Naive thymus-derived CD8-positive, alpha-beta T cell (primary cell): ENCODE results near the gene RASGRF2. TPM values are rescaled to one million over a fixed set of nuclear protein-coding genes. Genes with fewer than 3 reads are reported as not detected.
"Not testable (repeated sequence)": the region's sequence is repeated elsewhere in the genome, so short reads cannot be mapped to it uniquely, and the experiment has no call there.

Experiments used
- ATAC-seq, 2 donors: fragments of 150-1000 bp; cut with Tn5 transposase in 1 of 2; sonication (Bioruptor Pico), chemical (Tn5 transposase) in 1 of 2; 1 replicate in 1 of 2; 2 replicates in 1 of 2; pipeline ENCODE4 v1.10.0; 2021; ENCODE audit warnings: mild to moderate bottlenecking in 2 of 2, moderate library complexity in 2 of 2
- POLR2A ChIA-PET: fragments of 350-600 bp; sonication (Branson Sonifier 250); formaldehyde crosslinking; loops from one replicate; lab custom pipeline; 2021; ENCODE audit warnings: antibody characterized with exemption; lab: Charles Lee
- DNase-seq, 10 donors: peaks; one replicate each; pipeline versions ENCODE4 v3.0.0 to v3.0.0-alpha.2; 2020 to 2022
- H3K27ac Mint-ChIP-seq, 10 donors: one replicate each; pipeline ENCODE4 v1.8.0; 2020 to 2022; ENCODE audit warnings: mild to moderate bottlenecking in 10 of 10, mixed read lengths in 10 of 10, moderate library complexity in 4 of 10, inconsistent platforms in 1 of 10
- H3K27me3 Mint-ChIP-seq, 5 donors: one replicate each; pipeline ENCODE4 v1.8.0; 2021 to 2022; ENCODE audit warnings: mixed read lengths in 5 of 5
- H3K36me3 Mint-ChIP-seq, 3 donors: one replicate each; pipeline ENCODE4 v1.8.0; 2020 to 2022; ENCODE audit warnings: mixed read lengths in 3 of 3, mild to moderate bottlenecking in 2 of 3, inconsistent platforms in 1 of 3
- H3K4me1 Mint-ChIP-seq, 4 donors: one replicate each; pipeline ENCODE4 v1.8.0; 2021 to 2022; ENCODE audit warnings: mixed read lengths in 4 of 4
- H3K4me3 Mint-ChIP-seq, 10 donors: one replicate each; pipeline ENCODE4 v1.8.0; 2020 to 2022; ENCODE audit warnings: mild to moderate bottlenecking in 10 of 10, mixed read lengths in 10 of 10, moderate library complexity in 6 of 10, inconsistent platforms in 1 of 10
- H3K9me3 Mint-ChIP-seq, 9 donors: one replicate each; pipeline ENCODE4 v1.8.0; 2020 to 2022; ENCODE audit warnings: mixed read lengths in 9 of 9, mild to moderate bottlenecking in 3 of 9, inconsistent platforms in 1 of 9, moderate library complexity in 1 of 9
- polyA plus RNA-seq, 3 donors: library from polyadenylated mRNA; unstranded; fragments of 300-500 nt; fragmentation: Illumina TruSeq; gene quantifications; one replicate each; pipeline ENCODE4 v1.2.3, GENCODE V29; 2021
- total RNA-seq, 8 experiments: library from RNA in 2 of 8; stranded (reverse) in 2 of 8; gene quantifications; one replicate each; pipeline ENCODE4 v1.2.3 and lab custom pipeline; 2021 to 2026

Gene RASGRF2
- total and polyA plus RNA-seq, 5 experiments from 2014 or later, result 8.3 to 35.9 (median 21.7) TPM

GRCh38 chr5:81091199-81091598 is 131.0 kb downstream of the RASGRF2 start:
- peak overlapping the region in 4 of 10 donors; percentile 18 to 71 (median 51) for H3K27ac Mint-ChIP-seq
- H3K27me3 Mint-ChIP-seq, result no peaks in the 10 kb centered on the region
- H3K4me1 Mint-ChIP-seq, result peaks cover 5 to 15% (median 10%) of the 10 kb centered on the region in 4 donors
- H3K9me3 Mint-ChIP-seq, result no peaks in the 10 kb centered on the region
- DNase-seq (no peak), ATAC-seq (no peak)
- H3K4me3 Mint-ChIP-seq, result no peak overlapping the region
- POLR2A ChIA-PET, result interaction anchor here (0.6 kb wide), 1 partner anchor 17 kb away, joined by 3 read pairs; no protein-coding TSS in a partner anchor
- H3K36me3 Mint-ChIP-seq, result peaks cover 8 to 59% (median 53%) of the 10 kb centered on the region in 3 donors

GRCh38 chr5:81093536-81094196 is 133.5 kb downstream of the RASGRF2 start:
- Mint-ChIP-seq H3K36me3 (peaks cover 5 to 41% (median 29%) of the 10 kb centered on the region in 3 donors), H3K27ac (peak overlapping the region in 6 of 10 donors; percentile 3 to 83 (median 22)), H3K9me3 (no peaks in the 10 kb centered on the region), H3K4me1 (peaks cover 5 to 9% (median 9%) of the 10 kb centered on the region in 4 donors), H3K27me3 (no peaks in the 10 kb centered on the region), H3K4me3 (no peak overlapping the region)
- ATAC-seq (peak in 1 of 2 donors; percentile 30), DNase-seq (no peak)
- POLR2A ChIA-PET, result no interaction called here

DNA sequence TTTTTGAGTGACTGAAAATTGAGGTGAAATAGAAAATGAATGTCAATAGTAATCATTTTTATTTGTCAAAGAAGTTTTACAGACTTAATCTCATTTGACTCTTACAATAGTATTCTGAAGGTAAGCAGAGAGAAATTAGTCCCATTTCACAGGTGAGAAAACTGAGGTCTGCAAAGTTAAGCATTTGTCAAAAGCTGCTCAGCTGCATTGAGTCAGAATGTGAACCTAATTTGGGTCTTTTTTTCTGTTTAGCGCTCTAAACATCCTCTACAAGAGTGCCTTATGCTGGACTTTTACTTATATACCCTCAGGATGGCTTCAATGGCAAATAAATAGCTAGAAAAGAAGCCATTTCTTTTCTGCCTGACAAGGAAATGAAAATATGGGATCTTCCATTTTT is 135.7 kb downstream of the RASGRF2 start:
- Mint-ChIP-seq H3K4me1 (peaks cover 5 to 9% (median 8%) of the 10 kb centered on the region in 4 donors), H3K36me3 (peaks cover 5 to 46% (median 45%) of the 10 kb centered on the region in 3 donors), H3K27me3 (no peaks in the 10 kb centered on the region), H3K4me3 (no peak overlapping the region), H3K27ac (no peak overlapping the region), H3K9me3 (no peaks in the 10 kb centered on the region)
- no peak for ATAC-seq
- DNase-seq, result no peak
- POLR2A ChIA-PET, result no interaction called here

DNA sequence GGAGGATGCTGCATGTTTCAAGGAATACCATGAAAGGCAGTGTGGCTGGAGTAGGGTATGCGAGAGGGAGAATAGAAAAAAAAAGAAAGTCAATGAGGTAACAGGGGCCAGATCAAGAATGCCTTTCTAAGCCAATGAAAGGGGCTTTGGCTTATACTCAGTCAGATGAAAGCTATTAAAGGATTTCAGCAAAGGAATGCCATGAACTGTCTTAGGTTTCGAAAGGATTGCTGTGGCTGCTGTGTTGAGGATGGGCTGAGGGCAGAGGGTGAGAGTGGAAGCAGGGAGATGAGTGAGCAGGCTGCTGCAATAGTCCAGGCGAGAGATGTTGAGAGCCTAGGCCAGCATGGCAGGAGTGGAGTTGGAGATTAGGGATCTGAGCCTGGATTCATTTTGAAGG is 137.6 kb downstream of the RASGRF2 start:
- H3K9me3 Mint-ChIP-seq, result no peaks in the 10 kb centered on the region
- no peak overlapping the region for H3K4me3 Mint-ChIP-seq
- peaks cover 5 to 43% (median 40%) of the 10 kb centered on the region in 3 donors for H3K36me3 Mint-ChIP-seq
- H3K4me1 Mint-ChIP-seq, result peaks cover 0 to 9% (median 4%) of the 10 kb centered on the region in 4 donors
- H3K27me3 Mint-ChIP-seq, result no peaks in the 10 kb centered on the region
- DNase-seq (no peak), ATAC-seq (no peak)
- POLR2A ChIA-PET, result no interaction called here
- no peak overlapping the region for H3K27ac Mint-ChIP-seq

- peak; percentile 37 to 62 for ATAC-seq
Measured at GRCh38 chr5:81105261-81105877, 145.2 kb downstream of the RASGRF2 start.

DNA sequence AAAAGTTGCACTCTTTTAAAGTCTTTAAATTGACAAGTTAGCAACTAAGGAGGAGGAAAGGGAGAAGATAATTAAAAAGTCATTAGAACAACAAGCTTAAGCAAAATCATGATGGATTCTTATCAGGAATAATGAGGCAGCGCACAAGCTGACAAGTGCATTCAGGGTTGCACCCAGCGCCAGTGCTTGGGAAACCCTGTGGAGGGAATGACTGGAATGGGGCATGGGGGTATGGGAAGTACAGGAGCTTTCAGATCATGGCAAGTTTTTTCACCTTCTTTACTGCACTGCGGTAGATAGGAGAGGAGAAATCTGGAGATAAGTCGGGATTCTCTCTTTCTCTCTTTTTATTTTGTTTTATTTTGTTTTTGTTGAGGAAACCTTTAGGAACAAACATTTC is 155.1 kb downstream of the RASGRF2 start:
- peaks cover 0 to 44% (median 18%) of the 10 kb centered on the region in 4 donors for H3K4me1 Mint-ChIP-seq

More at GRCh38 chr5:81105261-81105877, 145.2 kb downstream of the RASGRF2 start:
- Mint-ChIP-seq H3K9me3 (no peaks in the 10 kb centered on the region), H3K4me3 (peak overlapping the region in 5 of 10 donors; percentile 6 to 55 (median 29)), H3K27ac (peak overlapping the region in 9 of 10 donors; percentile 2 to 76 (median 29)), H3K27me3 (no peaks in the 10 kb centered on the region), H3K4me1 (peaks cover 26 to 34% (median 27%) of the 10 kb centered on the region in 4 donors), H3K36me3 (peaks cover 0 to 36% (median 5%) of the 10 kb centered on the region in 3 donors)
- POLR2A ChIA-PET, result interaction anchor here (1.1 to 1.4 kb wide), 2 partner anchors 95 to 145 kb away, joined by 3 to 4 read pairs; partner anchors contain the start of gene RASGRF2
- no peak for DNase-seq

DNA sequence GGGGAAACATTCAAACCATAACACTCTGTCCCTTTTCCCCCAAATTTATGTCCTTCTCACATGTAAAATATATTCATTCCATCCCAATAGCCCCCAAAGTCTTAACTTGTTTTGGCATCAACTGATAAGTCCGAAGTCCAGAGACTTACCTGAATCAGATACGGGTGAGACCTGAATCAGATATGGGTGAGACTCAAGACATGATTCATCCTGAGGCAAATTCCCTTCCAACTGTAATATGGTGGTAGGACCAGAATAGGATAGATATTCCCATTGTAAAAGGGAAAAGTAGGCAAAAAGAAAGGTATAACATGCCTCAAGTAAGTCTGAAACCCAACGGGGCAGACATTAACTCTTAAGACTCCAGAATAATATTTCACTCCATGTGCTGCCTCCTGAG is 157.4 kb downstream of the RASGRF2 start:
- no peak for ATAC-seq
- Mint-ChIP-seq H3K9me3 (peaks cover 0 to 3% (median 0%) of the 10 kb centered on the region in 9 donors), H3K27me3 (peaks cover 0 to 2% (median 0%) of the 10 kb centered on the region in 5 donors), H3K4me3 (no peak overlapping the region), H3K36me3 (peaks cover 55 to 94% (median 69%) of the 10 kb centered on the region in 3 donors), H3K4me1 (peaks cover 14 to 65% (median 33%) of the 10 kb centered on the region in 4 donors), H3K27ac (no peak overlapping the region)
- no peak for DNase-seq
- POLR2A ChIA-PET, result no interaction called here

More for the DNA sequence above, 155.1 kb downstream of the RASGRF2 start:
- no peak for ATAC-seq
- Mint-ChIP-seq H3K36me3 (peaks cover 45 to 88% (median 64%) of the 10 kb centered on the region in 3 donors), H3K4me3 (no peak overlapping the region), H3K9me3 (no peaks in the 10 kb centered on the region), H3K27me3 (peaks cover 0 to 2% (median 0%) of the 10 kb centered on the region in 5 donors), H3K27ac (peak overlapping the region in 2 of 10 donors; percentile 25 to 26)
- no peak for DNase-seq
- POLR2A ChIA-PET, result no interaction called here

DNA sequence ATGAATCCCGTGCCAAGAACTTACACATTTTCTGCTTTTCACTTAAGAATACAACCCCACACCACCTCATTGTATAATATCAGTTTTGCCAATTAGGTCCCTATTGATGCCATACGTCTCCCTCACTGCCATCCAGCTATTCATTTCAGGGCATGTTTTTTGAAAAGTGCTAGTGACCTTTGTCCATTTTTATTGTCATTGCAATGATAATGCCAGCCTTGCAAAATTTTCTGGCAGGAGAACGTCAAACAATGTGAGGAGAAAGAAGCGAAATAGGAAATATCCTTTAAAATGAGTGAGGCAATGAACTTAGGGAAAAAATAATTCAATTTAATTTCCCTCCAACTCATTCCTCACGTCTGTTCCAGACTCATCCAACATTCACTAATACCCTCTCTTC is 161.1 kb downstream of the RASGRF2 start:
- DNase-seq (no peak), ATAC-seq (no peak)
- POLR2A ChIA-PET, result no interaction called here
- Mint-ChIP-seq H3K4me1 (peaks cover 14 to 50% (median 24%) of the 10 kb centered on the region in 4 donors), H3K9me3 (peaks cover 0 to 3% (median 0%) of the 10 kb centered on the region in 9 donors), H3K27me3 (no peaks in the 10 kb centered on the region), H3K4me3 (peak overlapping the region in 2 of 10 donors; percentile 2 to 51), H3K27ac (peak overlapping the region in 7 of 10 donors; percentile 18 to 72 (median 35)), H3K36me3 (peaks cover 27 to 89% (median 65%) of the 10 kb centered on the region in 3 donors)

- Mint-ChIP-seq H3K27ac (peak overlapping the region in 8 of 10 donors; percentile 8 to 72 (median 47)), H3K4me3 (peak overlapping the region in 4 of 10 donors; percentile 8 to 51 (median 24)), H3K27me3 (no peaks in the 10 kb centered on the region), H3K4me1 (peaks cover 14 to 44% (median 26%) of the 10 kb centered on the region in 4 donors), H3K9me3 (peaks cover 0 to 3% (median 0%) of the 10 kb centered on the region in 9 donors), H3K36me3 (peaks cover 27 to 90% (median 66%) of the 10 kb centered on the region in 3 donors)
- POLR2A ChIA-PET, result no interaction called here
- DNase-seq (peak in 2 of 10 donors; percentile 15 to 29), ATAC-seq (no peak)
Measured at GRCh38 chr5:81121836-81122630, 161.9 kb downstream of the RASGRF2 start.

- H3K27me3 Mint-ChIP-seq, H3K4me3 Mint-ChIP-seq, H3K9me3 Mint-ChIP-seq, POLR2A ChIA-PET, ATAC-seq, H3K27ac Mint-ChIP-seq, DNase-seq: not testable (repeated sequence)
- Mint-ChIP-seq H3K4me1 (peaks cover 11 to 35% (median 23%) of the 10 kb centered on the region in 4 donors), H3K36me3 (peaks cover 22 to 85% (median 45%) of the 10 kb centered on the region in 3 donors)
Measured at GRCh38 chr5:81124689-81125088, 164.5 kb downstream of the RASGRF2 start.

GRCh38 chr5:81125959-81126358 is 165.8 kb downstream of the RASGRF2 start:
- Mint-ChIP-seq H3K27ac (no peak overlapping the region), H3K4me3 (no peak overlapping the region), H3K27me3 (peaks cover 0 to 2% (median 0%) of the 10 kb centered on the region in 5 donors), H3K36me3 (peaks cover 22 to 87% (median 48%) of the 10 kb centered on the region in 3 donors), H3K9me3 (peaks cover 0 to 3% (median 0%) of the 10 kb centered on the region in 9 donors), H3K4me1 (peaks cover 8 to 34% (median 19%) of the 10 kb centered on the region in 4 donors)
- DNase-seq (no peak), ATAC-seq (no peak)
- POLR2A ChIA-PET, result no interaction called here

GRCh38 chr5:81128416-81128815 is 168.3 kb downstream of the RASGRF2 start:
- DNase-seq (no peak), ATAC-seq (no peak)
- H3K9me3 Mint-ChIP-seq, result no peaks in the 10 kb centered on the region
- no peak overlapping the region for H3K27ac Mint-ChIP-seq
- H3K4me1 Mint-ChIP-seq, result peaks cover 0 to 18% (median 3%) of the 10 kb centered on the region in 4 donors
- POLR2A ChIA-PET, result no interaction called here
- no peak overlapping the region for H3K4me3 Mint-ChIP-seq
- peaks cover 0 to 2% (median 0%) of the 10 kb centered on the region in 5 donors for H3K27me3 Mint-ChIP-seq
- peaks cover 15 to 83% (median 46%) of the 10 kb centered on the region in 3 donors for H3K36me3 Mint-ChIP-seq
